Stimulated activated CD8-positive, alpha-beta memory T cell treated with anti-CD3 and anti-CD28 coated beads, Interleukin-4, amount 100 ng/mL, for 24 hours (primary cell): ENCODE measurements around the gene ICAM1.
"Not testable (repeated sequence)": the region's sequence is repeated elsewhere in the genome, so short reads cannot be mapped to it uniquely, and the experiment has no call there.

Experiments used
- DNase-seq: peaks from one replicate; pipeline ENCODE4 v3.0.0-alpha.2; 2020; ENCODE audit warnings: low read depth

ICAM1 gene, protein sequence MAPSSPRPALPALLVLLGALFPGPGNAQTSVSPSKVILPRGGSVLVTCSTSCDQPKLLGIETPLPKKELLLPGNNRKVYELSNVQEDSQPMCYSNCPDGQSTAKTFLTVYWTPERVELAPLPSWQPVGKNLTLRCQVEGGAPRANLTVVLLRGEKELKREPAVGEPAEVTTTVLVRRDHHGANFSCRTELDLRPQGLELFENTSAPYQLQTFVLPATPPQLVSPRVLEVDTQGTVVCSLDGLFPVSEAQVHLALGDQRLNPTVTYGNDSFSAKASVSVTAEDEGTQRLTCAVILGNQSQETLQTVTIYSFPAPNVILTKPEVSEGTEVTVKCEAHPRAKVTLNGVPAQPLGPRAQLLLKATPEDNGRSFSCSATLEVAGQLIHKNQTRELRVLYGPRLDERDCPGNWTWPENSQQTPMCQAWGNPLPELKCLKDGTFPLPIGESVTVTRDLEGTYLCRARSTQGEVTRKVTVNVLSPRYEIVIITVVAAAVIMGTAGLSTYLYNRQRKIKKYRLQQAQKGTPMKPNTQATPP

DNA sequence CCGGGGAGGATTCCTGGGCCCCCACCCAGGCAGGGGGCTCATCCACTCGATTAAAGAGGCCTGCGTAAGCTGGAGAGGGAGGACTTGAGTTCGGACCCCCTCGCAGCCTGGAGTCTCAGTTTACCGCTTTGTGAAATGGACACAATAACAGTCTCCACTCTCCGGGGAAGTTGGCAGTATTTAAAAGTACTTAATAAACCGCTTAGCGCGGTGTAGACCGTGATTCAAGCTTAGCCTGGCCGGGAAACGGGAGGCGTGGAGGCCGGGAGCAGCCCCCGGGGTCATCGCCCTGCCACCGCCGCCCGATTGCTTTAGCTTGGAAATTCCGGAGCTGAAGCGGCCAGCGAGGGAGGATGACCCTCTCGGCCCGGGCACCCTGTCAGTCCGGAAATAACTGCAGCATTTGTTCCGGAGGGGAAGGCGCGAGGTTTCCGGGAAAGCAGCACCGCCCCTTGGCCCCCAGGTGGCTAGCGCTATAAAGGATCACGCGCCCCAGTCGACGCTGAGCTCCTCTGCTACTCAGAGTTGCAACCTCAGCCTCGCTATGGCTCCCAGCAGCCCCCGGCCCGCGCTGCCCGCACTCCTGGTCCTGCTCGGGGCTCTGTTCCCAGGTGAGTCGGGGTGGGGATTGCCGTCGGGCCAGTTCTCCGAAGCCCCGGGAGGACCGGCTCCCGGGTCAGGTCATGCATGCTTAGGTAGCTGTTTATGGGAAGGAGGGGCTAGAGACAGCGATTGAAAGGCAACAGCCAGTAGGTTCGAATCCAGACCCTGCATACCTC is at the start of gene ICAM1:
ICAM1 (plus strand) TSS at position 505 of the 779 bp plus-strand sequence; CDS start at position 545, 40 bp downstream.
- DNase-seq, result peak; percentile 72

DNA sequence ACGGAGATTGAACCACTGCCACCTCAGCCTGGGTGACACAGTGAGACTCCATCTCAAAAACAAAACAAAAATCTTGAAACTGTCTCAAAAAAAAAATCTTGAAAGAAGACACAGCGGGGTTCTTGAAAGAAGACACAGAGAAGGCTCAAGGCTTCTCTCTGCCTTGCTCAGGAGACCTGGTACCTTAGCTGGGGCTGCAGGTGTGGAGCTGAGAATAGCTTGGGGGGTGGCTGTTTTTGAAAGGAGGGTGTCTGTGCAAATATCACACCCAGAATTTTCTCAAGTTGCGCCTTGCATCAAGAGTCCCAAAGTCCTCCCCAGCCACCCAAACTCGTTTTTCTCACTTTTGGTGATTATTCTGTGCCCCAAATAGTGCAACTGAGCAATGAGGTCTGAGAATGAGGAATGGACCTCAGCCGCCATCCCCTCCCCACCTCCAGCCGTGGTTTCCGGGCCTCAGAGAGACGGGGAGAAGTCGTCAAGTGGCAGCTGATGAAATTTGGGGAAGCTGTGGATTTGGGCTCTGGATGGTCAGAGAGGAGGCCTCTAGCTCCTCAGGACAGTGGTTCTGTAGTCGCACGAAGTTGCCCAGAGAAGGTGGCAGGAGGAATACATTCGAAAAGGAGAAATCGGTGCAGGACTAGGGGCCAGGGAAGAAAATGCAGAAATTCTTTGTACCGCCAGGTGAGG is 48.6 kb upstream of the ICAM1 start:
- no peak for DNase-seq

DNA sequence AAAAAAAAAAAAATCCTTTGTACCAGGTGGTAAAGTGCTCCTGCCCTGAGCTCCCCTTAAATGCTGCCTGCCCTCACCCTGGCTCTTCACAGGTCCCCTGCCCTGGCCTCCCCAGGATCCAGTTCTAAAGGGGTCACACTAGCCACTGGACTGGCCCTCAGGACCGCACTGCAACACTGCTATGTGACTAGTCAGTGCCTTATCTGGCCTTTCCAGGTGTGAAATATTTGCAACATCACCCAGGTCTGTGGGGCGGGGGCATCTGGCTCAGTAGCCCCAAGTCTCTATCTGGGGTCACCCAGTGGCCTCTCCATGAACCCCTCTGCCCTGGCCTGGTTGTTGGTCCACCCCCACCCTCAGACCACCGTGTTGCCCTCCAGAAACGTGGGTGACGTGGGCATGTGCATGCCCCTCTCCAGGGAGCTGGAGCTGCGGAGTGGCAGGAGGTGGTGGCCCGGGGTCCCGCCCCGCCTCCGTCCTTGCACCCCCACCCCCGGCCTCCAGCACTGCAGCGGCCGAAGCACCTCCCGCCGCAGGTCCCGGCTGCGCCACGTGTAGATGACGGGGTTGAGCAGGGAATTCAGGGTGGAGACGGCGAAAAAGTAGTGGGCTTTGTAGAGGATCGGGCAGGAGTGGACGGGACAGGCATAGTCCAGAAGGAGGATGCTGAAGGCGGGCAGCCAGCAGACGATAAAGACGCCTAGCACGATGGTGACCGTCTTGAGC is 47.3 kb upstream of the ICAM1 start:
- no peak for DNase-seq

DNA sequence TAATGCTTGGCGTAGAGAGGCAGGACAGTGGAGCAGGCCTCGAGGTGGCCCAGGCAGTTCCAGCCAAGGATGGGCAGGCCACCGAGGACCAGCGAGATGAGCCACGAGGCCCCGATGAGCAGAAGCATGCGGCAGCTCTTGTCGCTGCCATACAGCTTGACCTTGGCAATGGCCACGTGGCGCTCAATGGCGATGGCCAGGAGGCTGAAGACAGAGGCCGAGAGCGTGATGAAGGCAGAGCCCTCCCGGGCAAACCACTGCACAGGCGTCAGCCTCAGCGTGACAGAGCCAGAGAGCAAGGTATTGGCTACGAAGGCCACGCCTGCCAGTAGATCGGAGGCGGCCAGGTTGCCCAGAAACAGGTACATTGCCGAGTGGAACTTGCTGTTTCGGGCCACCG is 46.6 kb upstream of the ICAM1 start:
- no peak for DNase-seq

DNA sequence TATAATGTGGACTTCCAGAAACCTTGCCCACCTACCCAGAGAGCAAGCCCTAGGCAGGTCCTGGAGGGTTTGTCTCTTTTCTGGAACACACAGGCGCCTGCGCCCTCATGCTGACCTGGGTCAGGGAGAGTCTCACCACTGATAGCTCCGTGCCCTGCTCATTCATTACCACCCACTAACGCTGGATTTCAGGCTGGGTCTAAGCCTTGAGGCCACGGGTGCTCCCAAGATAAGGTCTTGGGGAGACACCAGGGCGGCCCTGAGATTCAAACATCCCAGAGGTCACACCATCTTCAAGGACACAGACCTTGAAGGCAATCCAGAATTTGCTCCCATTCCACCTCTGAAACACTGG is 44.9 kb upstream of the ICAM1 start:
- no peak for DNase-seq

DNA sequence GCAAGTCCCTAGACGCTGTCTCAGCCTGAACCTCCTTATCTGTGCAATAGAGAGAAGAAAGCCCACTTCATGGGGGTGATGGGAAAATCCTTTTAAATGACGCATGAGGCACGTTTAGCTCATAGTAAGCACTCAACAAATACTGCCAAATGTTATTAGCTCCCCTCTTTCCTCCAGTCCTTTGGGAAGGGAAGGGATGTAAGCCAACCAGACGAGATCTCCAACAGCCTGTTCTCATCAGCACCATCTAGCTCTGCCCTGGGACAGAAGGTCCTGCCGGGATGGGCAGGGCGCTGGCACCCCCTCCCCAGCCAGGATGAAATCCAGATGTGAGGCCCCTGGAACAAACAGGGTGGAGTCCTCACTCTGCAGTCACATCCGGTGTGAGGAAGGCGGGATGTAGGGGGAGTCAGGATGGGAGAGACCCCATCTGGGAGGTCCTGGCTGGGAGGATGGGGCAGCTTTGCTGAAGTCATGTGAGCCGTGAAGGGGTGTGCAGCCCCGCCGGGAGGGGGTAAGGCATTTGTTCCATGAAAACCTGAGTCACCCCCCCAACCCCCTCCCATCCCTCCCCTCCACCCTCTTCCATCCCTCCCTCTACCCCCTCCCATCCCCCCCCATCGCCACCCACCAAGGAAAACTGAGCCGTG is 44.4 kb upstream of the ICAM1 start:
- DNase-seq, result no peak

DNA sequence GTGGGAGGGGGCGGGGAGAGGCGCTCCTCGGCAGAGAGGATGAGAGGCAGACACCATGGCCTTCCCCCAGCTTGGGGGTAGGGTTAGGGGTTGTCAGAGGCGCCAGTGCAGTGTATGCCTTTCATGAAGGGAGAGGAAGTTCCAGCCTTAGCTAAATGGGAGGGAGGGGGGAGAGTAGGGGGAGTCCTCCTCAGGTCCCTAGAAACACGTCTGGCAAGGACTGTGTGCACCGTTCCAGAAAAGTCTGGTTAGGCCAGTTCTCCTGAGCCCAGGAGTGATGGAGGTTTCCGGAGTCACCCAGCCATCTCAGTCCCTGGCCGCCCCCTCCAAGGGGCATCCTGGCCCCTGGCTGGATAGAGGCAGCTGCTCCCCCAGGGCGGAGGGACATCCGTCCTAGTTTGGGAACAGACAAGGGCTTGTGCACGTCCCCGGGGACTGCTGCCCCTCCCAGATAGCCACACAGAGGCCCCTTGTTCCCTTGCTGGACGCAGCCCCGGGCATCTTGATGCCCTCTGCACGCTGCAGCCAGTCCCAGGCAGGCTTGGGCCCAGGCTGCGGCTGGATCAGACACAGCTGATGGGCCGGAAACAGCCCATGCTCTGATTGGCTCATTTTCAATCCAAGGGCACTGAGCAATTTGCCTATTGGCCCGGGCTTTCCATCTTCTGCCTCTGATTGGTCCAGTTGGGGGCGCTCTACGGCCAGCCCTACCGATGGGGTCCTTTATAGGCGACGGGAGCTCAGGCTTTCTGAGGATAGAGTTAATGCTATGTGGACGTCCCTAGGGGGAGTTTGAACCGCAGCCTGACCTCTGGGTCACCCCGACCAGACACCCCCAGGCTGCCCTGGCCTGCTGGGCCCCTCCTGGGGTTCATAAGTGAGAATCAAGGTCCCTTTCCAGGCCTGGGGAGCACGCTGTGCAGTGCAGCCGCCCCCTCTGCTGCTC is 43.6 kb upstream of the ICAM1 start:
- no peak for DNase-seq

DNA sequence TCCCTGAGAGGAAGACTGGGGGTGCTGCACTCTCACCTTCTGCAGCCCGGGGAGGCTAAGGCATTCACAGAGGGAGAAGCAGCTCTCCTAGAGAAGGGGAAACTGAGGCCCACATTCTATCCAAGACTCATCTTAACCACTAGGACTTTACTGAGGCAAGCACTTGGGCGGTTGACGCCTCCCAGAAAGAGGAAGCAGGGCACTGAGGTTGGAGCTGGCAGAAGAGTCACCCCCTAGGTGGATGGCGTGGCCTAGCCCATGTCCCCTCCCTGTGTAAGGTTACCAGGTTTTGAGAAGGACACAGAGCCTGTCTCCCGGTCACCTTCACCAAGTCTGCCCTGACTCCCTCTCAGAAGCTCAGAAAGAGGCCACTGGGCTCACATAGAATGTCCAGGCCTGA is 42.5 kb upstream of the ICAM1 start:
- DNase-seq, result no peak

DNA sequence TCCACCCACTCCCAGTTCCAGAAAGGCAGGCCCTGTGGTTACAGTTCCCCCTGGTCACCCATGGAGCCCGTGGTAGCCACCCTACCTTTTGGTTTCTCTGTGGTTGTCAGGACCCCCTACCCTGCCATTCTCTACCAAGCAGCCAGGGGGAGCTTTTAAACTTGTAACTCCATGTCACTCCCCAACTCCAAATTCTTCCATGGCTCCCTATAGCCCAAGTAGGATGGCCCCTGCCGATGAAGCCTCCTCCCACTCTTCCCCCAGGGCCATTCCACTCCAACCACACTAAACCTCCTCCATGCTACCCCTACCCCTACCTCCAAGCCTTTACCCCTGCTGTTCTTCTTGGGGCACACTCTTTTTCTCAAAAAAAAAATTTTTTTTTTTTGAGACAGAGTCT is 42.0 kb upstream of the ICAM1 start:
- no peak for DNase-seq

DNA sequence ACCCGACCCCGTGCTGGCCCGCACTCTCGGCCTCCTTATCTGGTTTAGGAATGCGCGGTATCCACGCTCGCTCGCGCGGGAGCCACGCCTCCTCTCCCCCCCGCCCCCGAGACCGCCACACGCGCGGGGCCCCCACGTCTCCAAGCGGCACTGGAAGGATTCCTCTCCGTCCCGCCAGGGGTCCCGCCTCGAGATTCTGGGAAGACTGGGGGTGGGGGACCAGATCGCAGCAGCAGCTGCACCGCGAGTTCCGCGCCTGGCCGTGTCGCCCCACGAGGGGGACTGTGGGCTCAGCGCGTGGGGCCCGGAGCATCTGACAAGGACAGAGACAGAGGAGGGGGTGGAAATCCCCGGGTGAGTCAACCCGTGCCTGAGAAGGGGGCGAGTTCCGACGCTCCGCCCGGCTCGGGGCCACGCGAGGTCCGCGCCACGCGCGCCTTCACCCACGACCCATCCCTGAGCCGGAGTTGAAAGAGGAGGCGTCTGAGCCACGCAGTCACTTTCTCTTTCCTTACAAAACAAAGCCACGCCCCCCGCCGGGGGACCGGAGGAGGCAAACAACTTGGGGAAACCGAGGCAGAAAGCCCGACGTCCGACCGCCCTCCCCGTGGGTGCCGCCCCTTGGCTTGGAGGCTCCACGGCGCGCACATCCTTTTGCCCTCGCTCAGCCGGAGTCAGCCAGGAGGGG is 40.6 kb upstream of the ICAM1 start:
- DNase-seq, result peak; percentile 43

DNA sequence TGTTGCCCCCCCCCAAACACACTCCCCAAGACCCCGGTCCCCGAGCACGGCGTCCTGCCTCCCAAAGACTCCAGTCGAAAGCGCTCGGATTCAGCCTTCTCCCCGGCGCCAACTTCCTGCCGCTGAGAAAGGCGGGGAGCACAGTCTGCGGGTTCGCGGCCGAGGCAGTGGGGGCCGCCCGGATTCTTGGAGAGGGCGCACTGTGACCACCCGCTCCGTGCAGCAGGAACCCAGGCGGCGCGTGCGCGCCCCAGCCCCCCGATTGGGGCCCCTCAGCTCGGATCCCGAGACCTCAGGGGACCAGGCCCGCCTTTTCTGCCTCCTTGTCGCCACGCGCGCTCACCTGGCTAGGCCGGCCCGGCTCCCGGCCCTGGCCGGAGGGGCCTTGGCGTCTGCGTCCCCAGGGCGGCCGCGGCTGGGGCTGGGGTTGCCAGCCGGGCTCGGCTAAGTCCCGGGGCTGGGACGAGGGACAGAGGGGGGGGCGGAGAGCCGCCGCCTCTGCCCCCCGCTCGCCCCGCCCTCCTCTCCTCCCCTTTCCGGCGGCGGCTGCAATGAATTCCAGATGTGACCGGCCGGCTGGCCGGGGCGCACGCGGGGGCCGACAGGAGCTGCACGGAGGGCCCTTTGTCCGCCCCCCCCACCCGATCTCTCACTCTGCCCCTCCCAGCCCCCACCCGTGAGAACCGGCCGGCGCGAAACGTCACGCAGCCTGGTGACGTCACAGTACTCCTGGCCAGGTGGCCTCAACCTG is 39.9 kb upstream of the ICAM1 start, which contains the start of gene S1PR2:
S1PR2 (minus strand) TSS at position 471 of the 751 bp plus-strand sequence. CDS start 6,426 bp downstream, outside the sequence.
- DNase-seq, result peak; percentile 54

DNA sequence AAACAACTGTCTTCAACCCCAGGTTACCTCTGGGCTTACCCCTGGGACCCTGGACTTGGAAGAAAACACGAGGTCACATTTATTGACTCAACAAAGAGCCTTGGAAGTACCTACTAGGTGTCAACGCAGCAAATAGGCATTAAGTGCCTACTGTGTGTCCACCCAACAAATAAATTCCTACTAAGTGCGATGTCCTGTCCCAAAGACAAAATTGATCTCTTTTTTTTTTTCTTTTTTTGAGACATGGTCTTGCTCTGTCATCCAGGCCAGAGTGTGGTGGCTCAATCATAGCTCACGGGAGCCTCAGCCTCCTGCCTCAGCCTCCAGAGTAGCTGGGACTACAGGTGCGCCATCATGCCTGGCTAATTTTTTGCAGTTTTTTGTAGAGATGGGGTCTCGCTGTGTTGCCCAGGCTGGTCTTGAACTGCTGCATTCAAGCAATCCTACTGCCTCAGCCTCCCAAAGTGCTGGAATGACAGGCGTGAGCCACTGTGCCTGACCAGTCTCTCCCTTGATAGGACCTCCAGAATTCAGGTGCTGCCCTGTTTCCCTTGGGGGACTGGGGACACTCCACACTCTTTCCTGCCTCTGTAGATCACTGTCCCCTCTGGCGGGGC is 39.2 kb upstream of the ICAM1 start:
- DNase-seq, result no peak

DNA sequence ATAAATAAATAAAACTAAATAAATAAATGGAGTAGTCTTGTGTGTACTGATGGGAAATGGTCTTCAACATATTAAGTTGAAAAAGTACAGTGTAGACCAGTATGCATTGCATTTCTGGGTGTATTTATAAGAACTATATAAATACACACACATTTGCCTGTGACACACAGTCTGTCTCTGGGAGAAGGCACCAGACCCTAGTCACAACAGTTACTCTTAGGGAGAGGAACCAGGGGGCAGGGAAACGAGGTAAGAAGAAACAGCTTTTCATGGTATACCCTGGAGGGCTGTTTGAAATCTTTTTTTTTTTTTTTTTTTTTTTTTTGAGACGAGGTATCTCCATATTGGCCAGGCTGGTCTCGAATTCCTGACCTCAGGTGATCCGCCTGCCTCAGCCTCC is 37.0 kb upstream of the ICAM1 start:
- no peak for DNase-seq

DNA sequence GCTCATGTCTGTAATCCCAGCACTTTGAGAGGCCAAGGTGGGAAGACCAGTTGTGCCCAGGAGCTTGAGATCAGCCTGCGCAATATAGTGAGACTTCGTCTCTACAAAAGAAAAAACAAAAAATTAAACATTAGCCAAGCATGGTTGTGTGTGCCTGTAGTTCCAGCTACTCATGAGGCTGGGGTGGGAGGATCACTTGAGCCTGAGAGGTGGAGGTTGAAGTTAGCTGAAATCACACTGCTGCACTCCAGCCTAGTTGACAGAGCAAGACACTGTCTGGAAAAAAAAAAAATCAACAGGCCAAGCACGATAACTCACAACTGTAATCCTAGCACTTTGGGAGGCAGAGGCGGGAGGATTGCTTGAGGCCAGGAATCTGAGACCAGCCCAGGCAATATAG is 35.9 kb upstream of the ICAM1 start:
- DNase-seq, result no peak

DNA sequence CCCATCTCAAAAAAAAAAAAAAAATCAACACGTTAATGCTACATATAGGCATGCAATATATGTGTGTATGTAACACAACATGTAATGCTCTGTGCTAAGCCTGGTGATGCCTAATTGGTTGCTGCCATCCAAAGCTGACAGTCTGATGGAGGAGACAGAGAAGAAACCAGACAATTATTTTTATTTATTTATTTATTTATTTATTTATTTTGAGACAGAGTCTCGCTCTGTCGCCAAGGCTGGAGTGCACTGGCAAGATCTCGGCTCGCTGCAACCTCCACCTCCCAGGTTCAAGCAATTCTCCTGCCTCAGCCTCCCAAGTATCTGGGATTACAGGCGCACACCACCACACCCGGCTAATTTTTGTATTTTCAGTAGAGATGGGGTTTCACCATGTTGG is 35.5 kb upstream of the ICAM1 start:
- DNase-seq, result not testable (repeated sequence)

DNA sequence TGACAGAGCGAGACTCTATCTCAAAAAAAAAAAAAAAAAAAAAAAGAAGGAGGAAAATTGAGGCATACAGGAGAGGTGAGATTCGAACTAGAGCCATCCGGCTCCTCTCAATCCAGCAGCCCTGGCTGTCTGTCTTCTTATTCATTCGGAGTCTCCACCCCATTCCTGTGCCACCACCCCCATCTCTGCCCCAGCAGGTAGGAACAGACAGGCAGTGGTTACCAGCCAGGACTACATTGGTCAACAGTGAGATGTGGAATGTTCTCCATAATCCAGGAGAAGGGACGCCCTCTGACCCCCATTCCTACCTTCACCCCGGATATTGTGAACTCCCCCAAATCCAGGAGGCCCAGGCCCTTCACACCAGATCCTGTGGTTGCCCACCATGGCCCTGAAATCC is 33.2 kb upstream of the ICAM1 start:
- no peak for DNase-seq

DNA sequence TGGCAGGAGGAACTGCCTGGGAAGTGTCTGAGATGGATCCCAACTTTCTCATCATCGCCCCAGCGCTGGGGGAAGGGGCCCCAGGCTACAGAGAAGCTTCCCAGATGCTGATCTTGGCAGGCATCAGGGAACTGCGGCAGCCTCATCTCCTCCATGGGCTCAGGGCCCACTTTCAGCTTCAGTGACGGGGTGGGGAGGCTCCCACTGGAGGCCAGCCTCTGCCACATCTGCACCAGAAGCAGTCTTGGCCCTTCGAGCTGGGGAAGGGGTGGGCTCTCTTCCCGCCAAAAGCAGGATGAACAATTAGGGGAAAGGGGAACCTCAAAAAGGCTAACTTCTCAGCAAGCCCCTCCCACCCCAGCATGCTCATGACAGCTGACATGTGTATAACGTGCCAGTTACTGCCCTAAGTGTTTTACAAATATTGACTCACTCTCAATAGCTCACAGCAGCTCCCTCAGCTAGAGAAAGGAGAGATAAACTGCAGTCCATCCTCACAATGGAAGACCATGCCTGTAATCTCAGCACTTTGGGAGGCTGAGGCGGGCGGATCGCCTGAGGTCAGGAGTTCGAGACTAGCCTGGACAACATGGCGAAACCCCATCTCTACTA is 32.6 kb upstream of the ICAM1 start:
- no peak for DNase-seq
